ENCODE results near the gene SCUBE1. TPM values are rescaled to one million over a fixed set of nuclear protein-coding genes. Genes with fewer than 3 reads are reported as not detected.
A peak's percentile ranks its signal among the peaks of the same experiment; 100 is the strongest.

SCUBE1 gene
- total and polyA plus RNA-seq, 7 experiments from 2014 or later = 0.11 to 0.27 (median 0.19) TPM; not detected in 4

- ChIA-PET CTCF (interaction anchor here (0.6 kb wide), 1 partner anchor 1190 kb away, joined by 3 read pairs; no protein-coding TSS in a partner anchor), POLR2A (interaction anchor here (1.0 kb wide), 1 partner anchor 23 kb away, joined by 3 read pairs; no protein-coding TSS in a partner anchor)
- no peak overlapping the region for H3K4me3 ChIP-seq (ENCODE audit: low read length)
- peak overlapping the region in 3 of 9 donors; percentile 22 to 78 (median 60) for H3K27ac Mint-ChIP-seq
- peaks cover 0 to 41% (median 4%) of the 10 kb centered on the region in 3 experiments for H3K36me3 ChIP-seq (ENCODE audit: control insufficient read depth in 2 of 3, insufficient read depth in 3 of 3, low read length in 3 of 3)
- H3K27me3 Mint-ChIP-seq = no peaks in the 10 kb centered on the region
- H3K4me3 Mint-ChIP-seq = no peak overlapping the region
- H3K4me1 Mint-ChIP-seq = peaks cover 1 to 24% (median 9%) of the 10 kb centered on the region in 7 donors
- intact Hi-C loops (cut with micrococcal nuclease) = no loop called here
- DNase-seq = no peak
- no peaks in the 10 kb centered on the region for H3K9me3 ChIP-seq (ENCODE audit: control insufficient read depth in 2 of 3, low read length in 3 of 3)
- no peaks in the 10 kb centered on the region for H3K27me3 ChIP-seq (ENCODE audit: control insufficient read depth in 2 of 2, insufficient read depth in 2 of 2, low read length in 2 of 2)
- peaks cover 0 to 4% (median 2%) of the 10 kb centered on the region in 5 donors for H3K36me3 Mint-ChIP-seq
- no peak for ATAC-seq
- peaks cover under 1% of the 10 kb centered on the region in 2 donors for H3K4me1 ChIP-seq (ENCODE audit: control insufficient read depth in 2 of 2, insufficient read depth in 2 of 2, low read length in 2 of 2)
- no peak overlapping the region for H3K27ac ChIP-seq (ENCODE audit: low read depth, low read length)
- H3K9me3 Mint-ChIP-seq = no peaks in the 10 kb centered on the region
Measured at GRCh38 chr22:43157874-43158546, 185.2 kb downstream of the SCUBE1 start.

GRCh38 chr22:43156413-43156812 is 186.8 kb downstream of the SCUBE1 start:
- peaks cover 0 to 4% (median 2%) of the 10 kb centered on the region in 5 donors for H3K36me3 Mint-ChIP-seq
- no peak overlapping the region for H3K27ac ChIP-seq (ENCODE audit: low read depth, low read length)
- ChIA-PET POLR2A (no interaction called here), CTCF (no interaction called here)
- H3K27me3 Mint-ChIP-seq = no peaks in the 10 kb centered on the region
- intact Hi-C loops (cut with micrococcal nuclease) = no loop called here
- no peaks in the 10 kb centered on the region for H3K27me3 ChIP-seq (ENCODE audit: control insufficient read depth in 2 of 2, insufficient read depth in 2 of 2, low read length in 2 of 2)
- H3K4me3 Mint-ChIP-seq = peak overlapping the region in 1 of 10 donors; percentile 63
- no peak for ATAC-seq
- no peak overlapping the region for H3K4me3 ChIP-seq (ENCODE audit: low read length)
- DNase-seq = no peak
- H3K9me3 ChIP-seq (ENCODE audit: control insufficient read depth in 2 of 3, low read length in 3 of 3) = no peaks in the 10 kb centered on the region
- H3K27ac Mint-ChIP-seq = peak overlapping the region in 2 of 9 donors; percentile 25 to 65
- H3K4me1 Mint-ChIP-seq = peaks cover 8 to 32% (median 8%) of the 10 kb centered on the region in 7 donors
- peaks cover 5 to 7% of the 10 kb centered on the region in 2 donors for H3K4me1 ChIP-seq (ENCODE audit: control insufficient read depth in 2 of 2, insufficient read depth in 2 of 2, low read length in 2 of 2)
- H3K9me3 Mint-ChIP-seq = no peaks in the 10 kb centered on the region
- H3K36me3 ChIP-seq (ENCODE audit: control insufficient read depth in 2 of 3, insufficient read depth in 3 of 3, low read length in 3 of 3) = peaks cover 0 to 38% (median 4%) of the 10 kb centered on the region in 3 experiments

GRCh38 chr22:43155789-43156188 is 187.4 kb downstream of the SCUBE1 start:
- peaks cover 8 to 35% (median 13%) of the 10 kb centered on the region in 7 donors for H3K4me1 Mint-ChIP-seq
- H3K27ac Mint-ChIP-seq = no peak overlapping the region
- POLR2A ChIA-PET = no interaction called here
- CTCF ChIA-PET = no interaction called here
- no peaks in the 10 kb centered on the region for H3K27me3 Mint-ChIP-seq
- peaks cover 0 to 33% (median 4%) of the 10 kb centered on the region in 3 experiments for H3K36me3 ChIP-seq (ENCODE audit: control insufficient read depth in 2 of 3, insufficient read depth in 3 of 3, low read length in 3 of 3)
- no peak overlapping the region for H3K4me3 ChIP-seq (ENCODE audit: low read length)
- intact Hi-C loops (cut with micrococcal nuclease) = no loop called here
- H3K4me3 Mint-ChIP-seq = peak overlapping the region in 1 of 10 donors; percentile 63
- H3K9me3 ChIP-seq (ENCODE audit: control insufficient read depth in 2 of 3, low read length in 3 of 3) = no peaks in the 10 kb centered on the region
- H3K27ac ChIP-seq (ENCODE audit: low read depth, low read length) = no peak overlapping the region
- ATAC-seq = no peak
- no peak for DNase-seq
- no peaks in the 10 kb centered on the region for H3K27me3 ChIP-seq (ENCODE audit: control insufficient read depth in 2 of 2, insufficient read depth in 2 of 2, low read length in 2 of 2)
- no peaks in the 10 kb centered on the region for H3K9me3 Mint-ChIP-seq
- peaks cover 5 to 10% of the 10 kb centered on the region in 2 donors for H3K4me1 ChIP-seq (ENCODE audit: control insufficient read depth in 2 of 2, insufficient read depth in 2 of 2, low read length in 2 of 2)
- peaks cover 0 to 4% (median 2%) of the 10 kb centered on the region in 5 donors for H3K36me3 Mint-ChIP-seq

- DNase-seq = no peak
- H3K9me3 Mint-ChIP-seq = no peaks in the 10 kb centered on the region
- peak overlapping the region in 2 of 10 donors; percentile 9 to 11 for H3K4me3 Mint-ChIP-seq
Measured at GRCh38 chr22:43154887-43155536, 188.2 kb downstream of the SCUBE1 start.

GRCh38 chr22:43153899-43154298 is 189.3 kb downstream of the SCUBE1 start:
- Histone ChIP-seq H3K27me3 (ENCODE audit: control insufficient read depth in 2 of 2, insufficient read depth in 2 of 2, low read length in 2 of 2) (no peaks in the 10 kb centered on the region), H3K9me3 (ENCODE audit: control insufficient read depth in 2 of 3, low read length in 3 of 3) (no peaks in the 10 kb centered on the region), H3K4me3 (ENCODE audit: low read length) (no peak overlapping the region), H3K36me3 (ENCODE audit: control insufficient read depth in 2 of 3, insufficient read depth in 3 of 3, low read length in 3 of 3) (peaks cover 0 to 18% (median 0%) of the 10 kb centered on the region in 3 experiments), H3K27ac (ENCODE audit: low read depth, low read length) (no peak overlapping the region), H3K4me1 (ENCODE audit: control insufficient read depth in 2 of 2, insufficient read depth in 2 of 2, low read length in 2 of 2) (peaks cover 5 to 13% of the 10 kb centered on the region in 2 donors)
- ATAC-seq (no peak), DNase-seq (no peak)
- Mint-ChIP-seq H3K36me3 (peaks cover 0 to 2% (median 0%) of the 10 kb centered on the region in 5 donors), H3K4me3 (peak overlapping the region in 1 of 10 donors; percentile 95), H3K9me3 (no peaks in the 10 kb centered on the region), H3K4me1 (peaks cover 4 to 39% (median 16%) of the 10 kb centered on the region in 7 donors), H3K27ac (peak overlapping the region in 2 of 9 donors; percentile 22 to 74), H3K27me3 (no peaks in the 10 kb centered on the region)
- intact Hi-C loops (cut with micrococcal nuclease) = loop anchor here (2.0 kb wide), 2 partner anchors 33 to 139 kb away; partner anchors contain the start of genes PACSIN2 (in 1 of the 2) and TTLL12 (in 1 of the 2)
- ChIA-PET POLR2A (no interaction called here), CTCF (no interaction called here)

More at GRCh38 chr22:43154887-43155536, 188.2 kb downstream of the SCUBE1 start:
- H3K9me3 ChIP-seq (ENCODE audit: control insufficient read depth in 2 of 3, low read length in 3 of 3) = no peaks in the 10 kb centered on the region
- intact Hi-C loops (cut with micrococcal nuclease) = no loop called here
- H3K4me3 ChIP-seq (ENCODE audit: low read length) = no peak overlapping the region
- ChIA-PET CTCF (no interaction called here), POLR2A (no interaction called here)
- peaks cover 5 to 13% of the 10 kb centered on the region in 2 donors for H3K4me1 ChIP-seq (ENCODE audit: control insufficient read depth in 2 of 2, insufficient read depth in 2 of 2, low read length in 2 of 2)
- H3K27me3 ChIP-seq (ENCODE audit: control insufficient read depth in 2 of 2, insufficient read depth in 2 of 2, low read length in 2 of 2) = no peaks in the 10 kb centered on the region
- peaks cover 0 to 25% (median 0%) of the 10 kb centered on the region in 3 experiments for H3K36me3 ChIP-seq (ENCODE audit: control insufficient read depth in 2 of 3, insufficient read depth in 3 of 3, low read length in 3 of 3)
- Mint-ChIP-seq H3K27ac (peak overlapping the region in 2 of 9 donors; percentile 26 to 48), H3K27me3 (no peaks in the 10 kb centered on the region), H3K4me1 (peaks cover 4 to 39% (median 15%) of the 10 kb centered on the region in 7 donors), H3K36me3 (peaks cover 0 to 2% (median 0%) of the 10 kb centered on the region in 5 donors)
- ATAC-seq = peak; percentile 46
- no peak overlapping the region for H3K27ac ChIP-seq (ENCODE audit: low read depth, low read length)

- CTCF ChIA-PET = no interaction called here
- POLR2A ChIA-PET = interaction anchor here (1.1 to 3.0 kb wide), 2 partner anchors 9 to 35 kb away, joined by 3 to 17 read pairs; partner anchors contain the start of gene TTLL12
- H3K36me3 Mint-ChIP-seq = peaks cover 0 to 2% (median 0%) of the 10 kb centered on the region in 5 donors
- ATAC-seq = peak; percentile 85
- no peaks in the 10 kb centered on the region for H3K27me3 Mint-ChIP-seq
- H3K27ac Mint-ChIP-seq = peak overlapping the region; percentile 71 to 96 (median 85)
- intact Hi-C loops (cut with micrococcal nuclease) = loop anchor here (1.0 to 2.0 kb wide), 5 partner anchors 9 to 138 kb away; partner anchors contain the start of genes TTLL12 (in 2 of the 2), MCAT (in 1 of the 2) and PACSIN2 (in 1 of the 2)
- H3K9me3 Mint-ChIP-seq = no peaks in the 10 kb centered on the region
- Histone ChIP-seq H3K4me3 (ENCODE audit: low read length) (peak overlapping the region; percentile 90), H3K4me1 (ENCODE audit: control insufficient read depth in 2 of 2, insufficient read depth in 2 of 2, low read length in 2 of 2) (peaks cover 5 to 13% of the 10 kb centered on the region in 2 donors), H3K9me3 (ENCODE audit: control insufficient read depth in 2 of 3, low read length in 3 of 3) (no peaks in the 10 kb centered on the region), H3K27me3 (ENCODE audit: control insufficient read depth in 2 of 2, insufficient read depth in 2 of 2, low read length in 2 of 2) (no peaks in the 10 kb centered on the region), H3K27ac (ENCODE audit: low read depth, low read length) (peak overlapping the region; percentile 78), H3K36me3 (ENCODE audit: control insufficient read depth in 2 of 3, insufficient read depth in 3 of 3, low read length in 3 of 3) (peaks cover 0 to 18% (median 0%) of the 10 kb centered on the region in 3 experiments)
- peak; percentile 49 to 67 (median 64) for DNase-seq
- peak overlapping the region; percentile 83 to 95 (median 90) for H3K4me3 Mint-ChIP-seq
- peaks cover 10 to 40% (median 25%) of the 10 kb centered on the region in 7 donors for H3K4me1 Mint-ChIP-seq
Measured at GRCh38 chr22:43152357-43153071, 190.7 kb downstream of the SCUBE1 start.

Data from naive thymus-derived CD4-positive, alpha-beta T cell (primary cell).